ENCODE data around the gene SLAMF9. TPM values are rescaled to one million over a fixed set of nuclear protein-coding genes. Genes with fewer than 3 reads are reported as not detected.

The SLAMF9 gene
- total and polyA plus RNA-seq, 11 donors: 0.24 to 0.88 TPM; not detected in 9

GRCh38 chr1:159979257-159979656 lies 25.2 kb upstream of the SLAMF9 start:
- TF ChIP-seq POLR2A (IDR thresholded peaks at IDR 0.05) (no peak), CTCF (IDR thresholded peaks at IDR 0.05) (no peak)
- ATAC-seq: no peak
- no peaks in the 10 kb centered on the region for H3K36me3 ChIP-seq
- H3K27me3 ChIP-seq: peaks cover 0 to 28% (median 0%) of the 10 kb centered on the region in 9 donors
- no peaks in the 10 kb centered on the region for H3K9me3 ChIP-seq
- no peak overlapping the region for H3K27ac ChIP-seq
- intact Hi-C loops (cut with DNase I): no loop called here
- no peak for DNase-seq
- H3K4me1 ChIP-seq: no peaks in the 10 kb centered on the region
- H3K4me3 ChIP-seq: no peak overlapping the region
- 86 to 92% (median 90%) methylated on average over 3 of the region's 3 CpGs for WGBS, 4 donors

- Histone ChIP-seq H3K4me1 (no peaks in the 10 kb centered on the region), H3K27ac (no peak overlapping the region)
These were observed 24.0 kb upstream of the SLAMF9 start for GRCh38 chr1:159978107-159978398.

GRCh38 chr1:159977364-159978106 lies 23.5 kb upstream of the SLAMF9 start:
- peaks cover 0 to 23% (median 0%) of the 10 kb centered on the region in 9 donors for H3K27me3 ChIP-seq
- TF ChIP-seq POLR2A (IDR thresholded peaks at IDR 0.05) (no peak), CTCF (IDR thresholded peaks at IDR 0.05) (no peak)
- no peak for ATAC-seq
- 82 to 90% (median 83%) methylated on average over 6 of the region's 6 CpGs for WGBS, 4 donors
- no peak for DNase-seq
- H3K36me3 ChIP-seq: no peaks in the 10 kb centered on the region
- H3K4me3 ChIP-seq: no peak overlapping the region
- H3K27ac ChIP-seq: no peak overlapping the region
- no peaks in the 10 kb centered on the region for H3K4me1 ChIP-seq
- intact Hi-C loops (cut with DNase I): no loop called here
- no peaks in the 10 kb centered on the region for H3K9me3 ChIP-seq

More at GRCh38 chr1:159978107-159978398, 24.0 kb upstream of the SLAMF9 start:
- Histone ChIP-seq H3K4me3 (no peak overlapping the region), H3K9me3 (no peaks in the 10 kb centered on the region), H3K36me3 (no peaks in the 10 kb centered on the region), H3K27me3 (peaks cover 0 to 24% (median 0%) of the 10 kb centered on the region in 9 donors)
- TF ChIP-seq CTCF (IDR thresholded peaks at IDR 0.05) (no peak), POLR2A (IDR thresholded peaks at IDR 0.05) (no peak)
- ATAC-seq: no peak
- 82 to 100% (median 87%) methylated on average over 2 of the region's 2 CpGs for WGBS, 4 donors
- intact Hi-C loops (cut with DNase I): no loop called here
- no peak for DNase-seq

GRCh38 chr1:159974350-159974965 lies 20.4 kb upstream of the SLAMF9 start:
- intact Hi-C loops (cut with DNase I): no loop called here
- Histone ChIP-seq H3K27ac (no peak overlapping the region), H3K36me3 (no peaks in the 10 kb centered on the region), H3K4me1 (peaks cover 0 to 6% (median 0%) of the 10 kb centered on the region in 12 donors), H3K9me3 (no peaks in the 10 kb centered on the region), H3K27me3 (peaks cover 0 to 28% (median 0%) of the 10 kb centered on the region in 9 donors), H3K4me3 (no peak overlapping the region)
- no peak for TF ChIP-seq POLR2A (IDR thresholded peaks at IDR 0.05)
- TF ChIP-seq CTCF (IDR thresholded peaks at IDR 0.05): no peak
- WGBS, 4 donors: 90 to 95% (median 92%) methylated on average over 7 of the region's 7 CpGs
- no peak for DNase-seq
- no peak for ATAC-seq
